Measurements from ENCODE around the gene TST.
"Not testable (repeated sequence)": the region's sequence is repeated elsewhere in the genome, so short reads cannot be mapped to it uniquely, and the experiment has no call there.

TST gene

DNA sequence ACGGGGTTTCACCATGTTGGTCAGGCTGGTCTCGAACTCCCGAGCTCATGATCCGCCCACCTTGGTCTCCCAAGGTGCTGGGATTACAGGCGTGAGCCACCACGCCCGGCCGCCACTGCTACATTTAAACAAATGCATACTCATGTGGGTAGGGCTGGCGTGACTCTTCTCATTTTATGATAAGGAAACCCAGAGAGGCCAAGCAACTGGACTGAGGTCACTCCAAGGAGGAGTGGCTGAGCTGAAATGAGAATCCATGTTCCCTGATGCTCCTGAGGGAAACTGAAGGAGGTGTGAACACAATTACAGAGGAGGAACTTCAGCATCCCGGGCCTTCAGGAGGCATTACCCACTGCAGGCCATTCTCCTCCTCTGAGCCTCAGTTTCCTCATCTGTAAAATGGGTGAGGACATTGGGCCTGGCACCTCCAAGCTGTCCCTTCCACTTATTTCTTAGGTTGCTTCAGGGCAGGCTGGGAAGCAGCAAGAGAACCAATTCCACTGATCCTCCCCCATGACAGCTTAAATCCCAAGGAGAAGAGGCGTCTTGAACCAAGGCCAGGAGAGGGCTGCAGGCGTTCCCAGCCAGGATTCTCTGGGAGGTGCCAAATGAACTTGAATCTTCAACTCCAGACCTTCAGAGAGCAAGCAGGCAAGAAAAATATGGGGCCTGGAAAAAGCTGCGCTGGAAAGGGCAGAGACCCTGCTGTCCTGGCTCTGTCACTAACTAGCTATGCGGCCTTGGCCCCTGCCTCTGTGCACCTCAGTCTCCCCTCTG is 2.9 kb downstream of the TST start:
- FAIRE-seq: no peak
- no peak for DNase-seq (ENCODE audit: insufficient read length, low spot score)

DNA sequence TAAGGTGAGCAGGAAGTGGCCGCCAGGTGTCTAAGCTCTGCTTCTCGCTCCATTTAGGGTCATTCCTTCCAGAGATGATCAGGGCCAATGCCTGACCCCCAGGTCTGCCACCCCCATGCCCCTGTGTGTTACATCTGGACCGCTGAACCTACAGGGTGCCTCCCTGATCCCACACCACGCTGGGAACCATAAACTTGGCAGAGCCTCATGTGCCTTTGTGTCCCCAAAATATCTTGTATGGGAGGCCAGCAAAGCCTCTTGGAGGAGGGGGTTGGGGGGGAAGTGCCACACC is 3.7 kb downstream of the TST start:
- FAIRE-seq (no peak), DNase-seq (ENCODE audit: insufficient read length, low spot score) (no peak)

DNA sequence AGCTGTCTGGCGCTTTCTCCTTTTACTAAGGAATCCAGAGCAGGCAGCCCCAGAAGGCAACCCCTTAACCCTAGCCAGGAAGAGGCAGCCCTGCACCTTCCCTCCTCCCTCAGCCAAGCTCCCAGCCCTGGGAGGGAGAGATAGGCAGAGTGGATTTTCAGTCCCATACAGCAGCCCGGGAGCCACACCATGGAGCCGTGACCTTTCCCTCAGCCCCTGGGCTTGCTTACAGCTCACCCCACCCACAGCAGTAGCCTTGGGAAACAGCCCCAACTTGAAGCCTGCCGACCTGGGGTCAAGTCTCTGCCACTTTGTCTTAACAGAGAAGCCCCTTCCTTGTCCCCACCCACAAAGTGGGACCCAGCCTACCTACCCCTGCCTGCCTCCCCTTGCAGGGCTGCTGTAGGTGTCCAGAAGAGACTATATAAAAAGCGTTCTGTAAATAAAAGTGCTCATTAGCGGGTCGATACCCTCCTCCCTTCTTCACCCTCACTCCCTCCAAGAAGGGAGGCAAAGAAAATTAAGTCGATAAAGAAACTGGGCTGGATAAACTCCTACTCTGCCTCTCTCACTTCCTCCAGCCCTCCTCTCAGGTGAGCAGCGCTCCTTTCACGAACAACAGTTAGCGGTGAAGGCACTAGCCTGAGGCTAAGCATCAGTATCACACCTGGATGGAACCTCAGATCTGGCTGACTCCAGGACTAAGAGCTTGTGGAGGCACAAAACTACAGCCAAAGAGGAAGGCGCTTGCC is 4.2 kb downstream of the TST start:
- DNase-seq (ENCODE audit: insufficient read length, low spot score) (no peak), FAIRE-seq (no peak)

DNA sequence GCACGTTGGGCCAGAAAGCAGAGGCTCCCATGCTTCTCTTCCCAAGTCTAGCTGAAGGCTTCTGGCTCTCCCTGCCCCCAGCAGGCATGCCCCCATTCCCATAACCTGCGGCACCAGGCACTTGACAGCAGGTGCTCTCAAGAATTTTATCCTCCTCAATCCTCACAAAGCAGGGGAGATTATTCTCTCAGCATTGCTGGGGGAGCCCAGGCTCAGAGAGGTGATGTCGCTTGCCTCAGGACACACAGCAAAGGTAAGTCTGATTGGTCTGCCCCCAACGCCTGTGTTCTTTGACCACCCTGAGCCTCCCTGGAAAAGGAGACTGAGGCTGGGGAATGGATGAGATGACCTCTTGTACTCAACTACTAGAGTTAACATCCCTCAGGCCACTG is 4.8 kb downstream of the TST start:
- DNase-seq (ENCODE audit: insufficient read length, low spot score): no peak

DNA sequence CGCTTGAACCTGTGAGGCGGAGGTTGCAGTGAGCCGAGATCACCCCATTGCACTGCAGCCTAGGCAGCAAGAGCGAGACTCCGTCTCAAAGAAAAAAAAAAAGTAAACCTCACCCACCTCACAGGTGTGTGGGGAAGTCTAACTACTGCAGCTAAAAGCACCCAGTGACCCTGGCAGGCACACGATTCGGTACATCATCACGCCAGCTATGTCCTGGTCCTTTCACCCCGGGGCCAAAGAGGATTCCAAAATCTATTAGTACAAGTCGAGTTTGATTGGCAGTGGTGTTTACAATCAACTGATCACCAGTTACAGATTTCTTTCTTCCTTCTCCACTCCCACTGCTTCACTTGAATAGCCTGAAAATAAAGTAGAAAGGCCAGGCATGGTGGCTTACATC is 6.3 kb downstream of the TST start:
- FAIRE-seq: no peak

More for the DNA sequence above, 4.8 kb downstream of the TST start:
- FAIRE-seq: no peak

DNA sequence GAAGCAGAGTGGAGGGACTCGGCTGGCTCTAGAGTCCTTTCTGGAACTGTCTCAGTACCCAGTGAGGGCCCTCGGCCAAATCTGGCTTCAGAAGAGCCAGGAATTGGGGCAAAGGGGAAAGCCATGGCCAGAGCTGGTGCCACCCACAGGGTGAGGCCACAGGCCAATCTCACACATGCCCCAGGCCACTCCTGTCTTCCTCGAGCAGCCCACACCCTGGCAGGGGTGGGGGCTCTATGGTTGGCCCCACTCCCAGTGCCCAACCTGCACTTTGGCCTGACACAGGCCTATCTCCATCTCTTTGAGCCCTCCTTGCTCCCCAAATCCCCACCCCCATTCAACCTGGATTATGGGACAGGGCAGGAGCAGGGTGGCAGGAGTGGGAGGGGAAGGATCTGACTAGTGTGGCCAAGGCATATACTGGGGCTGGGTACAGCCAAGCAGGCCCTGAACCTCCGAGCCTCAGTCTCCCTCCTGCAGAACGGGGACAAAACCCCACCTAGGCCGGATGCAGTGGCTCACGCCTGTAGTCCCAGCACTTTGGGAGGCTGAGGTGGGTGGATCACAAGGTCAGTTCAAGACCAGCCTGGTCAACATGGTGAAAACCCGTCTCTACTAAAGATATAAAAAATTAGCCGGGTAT is 6.9 kb downstream of the TST start:
- no peak for DNase-seq (ENCODE audit: insufficient read length, low spot score)
- no peak for FAIRE-seq

More for the DNA sequence above, 6.3 kb downstream of the TST start:
- no peak for DNase-seq (ENCODE audit: insufficient read length, low spot score)

DNA sequence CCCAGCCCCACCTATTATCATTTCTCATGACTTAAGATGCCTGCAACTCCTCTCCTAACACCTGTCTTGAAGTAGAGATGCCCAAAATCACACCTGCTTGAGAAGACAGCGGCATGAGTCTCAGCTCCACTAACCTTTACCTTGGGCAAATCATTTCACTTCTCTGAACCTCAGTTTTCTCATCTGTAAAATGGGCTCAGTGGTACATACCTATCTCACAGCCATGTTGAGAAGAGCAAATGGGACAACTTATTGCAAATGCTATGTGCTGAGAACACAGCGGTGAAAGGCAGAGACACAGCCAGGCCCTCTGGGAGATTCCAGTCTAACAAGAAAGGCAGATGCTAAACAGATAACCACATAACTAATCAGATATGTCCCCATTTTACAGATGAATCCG is 7.8 kb downstream of the TST start:
- no peak for FAIRE-seq
- DNase-seq (ENCODE audit: insufficient read length, low spot score): no peak

DNA sequence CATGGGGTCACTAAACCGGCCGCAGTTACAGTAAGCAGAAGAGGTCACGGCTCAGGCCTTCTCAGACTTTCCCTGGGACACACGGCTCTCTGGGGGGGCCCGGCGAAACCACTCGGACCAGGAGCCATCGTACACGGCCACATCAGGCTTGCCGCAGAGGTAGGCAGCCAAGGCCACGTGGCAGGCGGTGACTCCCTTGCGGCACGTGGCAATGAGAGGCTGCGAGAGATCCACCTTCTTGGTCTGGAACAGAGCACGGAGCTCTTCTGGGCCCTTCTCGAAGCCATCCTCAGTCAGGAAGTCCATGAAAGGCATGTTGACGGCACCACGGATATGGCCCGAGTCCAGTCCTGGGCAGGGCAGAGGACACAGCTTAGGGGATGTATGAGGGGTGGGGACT is 8.3 kb downstream of the TST start:
- no peak for FAIRE-seq
- DNase-seq (ENCODE audit: insufficient read length, low spot score): no peak

DNA sequence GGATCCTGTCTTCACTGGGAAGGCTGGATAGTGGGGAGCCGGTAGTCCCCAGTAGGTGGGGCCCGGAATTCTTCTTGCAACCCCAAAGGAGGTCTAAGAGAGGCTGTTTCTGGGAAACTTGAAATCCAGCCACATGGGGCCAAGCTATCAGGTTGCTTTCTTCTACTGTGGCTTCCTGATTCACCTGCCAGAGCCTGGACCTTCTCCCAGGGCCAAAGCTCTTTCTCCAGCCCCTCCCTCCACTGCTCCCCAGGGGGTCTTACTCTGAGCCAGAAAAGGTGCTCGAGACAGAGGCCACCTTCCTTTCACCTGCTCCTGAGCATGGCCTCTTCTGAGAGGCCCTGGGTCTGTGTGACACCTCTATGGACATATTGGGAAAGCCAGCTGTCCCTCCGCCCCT is 9.1 kb downstream of the TST start:
- FAIRE-seq: no peak
- DNase-seq (ENCODE audit: insufficient read length, low spot score): no peak

DNA sequence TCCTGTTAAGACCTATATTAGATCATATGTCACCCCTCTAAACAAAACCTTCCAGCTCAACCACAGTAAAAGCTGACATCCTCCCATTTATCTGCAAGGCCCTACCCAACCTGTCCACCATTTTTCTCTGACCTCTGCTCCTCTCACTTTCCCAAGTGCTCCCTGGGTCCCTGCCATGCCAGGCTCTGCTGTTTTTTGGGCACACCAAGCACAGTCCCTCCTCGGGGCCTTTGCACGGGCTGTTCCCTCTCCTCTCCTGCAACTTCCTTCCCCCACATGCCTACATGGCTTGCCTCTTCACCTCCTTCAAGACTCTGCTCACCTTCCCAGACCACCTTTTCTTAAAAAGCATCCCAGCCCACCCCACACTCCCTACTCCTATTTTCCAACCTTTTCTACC is 9.8 kb downstream of the TST start:
- no peak for DNase-seq (ENCODE audit: insufficient read length, low spot score)
- no peak for FAIRE-seq

DNA sequence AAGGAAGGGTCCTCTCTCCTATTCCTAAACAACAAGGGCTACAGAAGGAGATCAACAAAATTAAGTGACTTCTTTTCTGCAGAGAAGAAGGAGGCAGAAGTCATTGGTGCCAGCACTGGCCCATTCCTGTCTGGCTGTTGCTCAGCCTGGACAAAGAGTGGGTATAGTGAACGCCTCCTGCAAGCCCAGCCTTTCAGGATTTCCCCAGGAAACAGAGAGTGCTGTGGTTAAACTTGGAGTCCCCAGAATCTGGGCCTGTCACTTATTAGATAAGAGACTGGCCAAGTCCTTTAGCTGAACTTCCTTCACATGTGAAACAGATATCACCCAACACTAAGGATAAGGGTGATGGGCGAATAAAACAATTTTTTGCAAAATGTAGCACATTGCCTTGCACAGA is 10.9 kb downstream of the TST start:
- DNase-seq (ENCODE audit: insufficient read length, low spot score) (no peak), FAIRE-seq (no peak)

DNA sequence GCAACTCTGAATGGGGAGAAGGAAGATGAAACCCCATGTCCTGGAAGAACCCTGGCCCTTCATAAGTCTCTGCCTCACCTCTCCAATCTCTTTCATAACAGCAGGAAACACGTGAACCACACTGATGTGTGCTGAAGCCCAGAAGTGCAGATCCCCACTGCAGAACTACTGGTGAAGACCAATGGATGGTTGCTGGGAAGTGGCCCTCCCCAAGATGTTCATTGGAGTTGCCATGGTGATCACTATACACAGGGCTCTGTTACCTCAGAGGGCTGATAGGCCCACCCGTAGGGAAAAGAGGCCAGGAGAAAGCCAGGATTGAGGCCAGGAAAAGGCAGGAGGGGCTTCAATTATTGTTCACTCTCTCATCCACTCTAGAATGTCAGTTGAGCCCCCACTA is 11.6 kb downstream of the TST start:
- FAIRE-seq: no peak
- DNase-seq (ENCODE audit: insufficient read length, low spot score): no peak

DNA sequence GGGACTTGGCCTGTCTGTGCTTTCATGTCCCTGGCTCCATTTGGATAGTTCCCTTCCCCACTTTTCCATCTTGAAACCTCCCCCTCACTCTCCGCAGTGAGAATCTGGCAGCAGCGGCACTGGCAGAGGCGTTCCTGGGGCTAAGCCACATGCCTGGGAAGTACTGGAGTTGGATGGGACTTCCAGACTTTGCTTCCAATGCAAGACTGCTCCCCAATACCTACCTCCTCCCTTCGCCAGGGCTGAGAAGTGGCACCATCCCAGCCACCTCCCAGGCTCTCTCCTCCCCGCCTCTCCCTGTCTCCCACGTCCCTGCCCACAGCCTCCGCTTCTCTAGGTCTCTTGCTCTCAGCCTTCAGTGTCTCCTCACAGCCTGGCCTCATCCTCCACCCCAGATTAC is 16.6 kb downstream of the TST start:
- DNase-seq (ENCODE audit: insufficient read length, low spot score): no peak
- FAIRE-seq: no peak

DNA sequence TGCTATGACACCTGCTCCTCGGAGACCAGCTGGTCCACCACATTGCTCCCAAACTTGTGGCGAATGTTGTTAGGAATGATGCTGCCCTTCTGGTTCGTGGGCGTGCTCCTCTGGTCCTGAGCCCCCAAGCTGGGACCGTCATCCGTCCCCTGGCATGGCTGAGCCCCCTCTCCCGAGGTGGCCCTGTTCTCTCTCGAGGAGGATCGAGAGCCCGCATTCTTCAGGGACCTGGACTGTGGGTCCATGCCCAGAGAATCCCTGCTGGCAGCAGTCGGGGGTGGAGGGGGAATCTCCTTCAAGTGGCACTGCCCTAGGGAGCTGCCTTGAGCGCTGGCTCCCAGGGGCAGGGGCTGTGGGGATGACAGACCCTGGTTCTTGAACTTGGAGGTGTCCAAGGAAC is 17.4 kb downstream of the TST start:
- FAIRE-seq: no peak
- no peak for DNase-seq (ENCODE audit: insufficient read length, low spot score)

DNA sequence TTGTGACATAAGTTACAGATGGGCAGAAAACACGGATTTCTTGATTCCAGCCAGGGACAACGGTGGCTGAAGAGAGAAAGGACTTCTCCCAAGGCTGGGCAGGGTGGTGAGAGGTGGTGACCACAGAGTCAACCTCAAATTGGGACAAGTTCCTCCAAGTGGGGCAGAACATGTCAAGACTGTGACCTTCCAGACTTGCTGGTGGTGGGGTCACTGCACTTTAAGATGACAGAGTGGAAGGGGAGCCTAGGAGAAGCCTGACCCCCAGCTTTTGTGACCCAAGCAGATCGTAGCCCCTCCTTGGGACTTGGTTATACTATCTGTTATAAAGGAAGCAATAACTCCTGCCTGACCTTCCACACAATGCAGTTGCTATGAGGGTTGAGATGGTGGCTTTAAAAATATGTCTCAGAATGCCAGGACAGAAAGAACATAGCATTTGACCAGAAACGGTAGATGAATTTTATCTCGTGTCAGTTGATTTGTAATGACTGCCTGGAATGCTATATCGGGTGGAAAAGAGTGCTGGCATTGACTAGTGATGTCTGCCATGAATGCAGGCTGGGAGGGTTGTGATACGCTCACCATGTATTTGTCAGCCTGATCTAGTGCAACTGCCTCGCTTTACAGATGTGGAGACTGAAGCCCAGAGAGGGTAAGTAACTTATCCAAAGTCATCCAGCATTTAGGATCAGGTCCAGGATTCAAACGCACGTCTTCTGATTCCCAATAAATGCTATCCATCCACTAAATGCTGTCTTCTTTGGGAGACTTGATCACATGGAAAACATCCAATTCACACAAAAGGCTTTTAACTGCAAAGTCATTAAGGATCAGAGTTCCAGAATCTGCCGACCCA is 18.3 kb downstream of the TST start:
- FAIRE-seq (no peak), DNase-seq (ENCODE audit: insufficient read length, low spot score) (no peak)

DNA sequence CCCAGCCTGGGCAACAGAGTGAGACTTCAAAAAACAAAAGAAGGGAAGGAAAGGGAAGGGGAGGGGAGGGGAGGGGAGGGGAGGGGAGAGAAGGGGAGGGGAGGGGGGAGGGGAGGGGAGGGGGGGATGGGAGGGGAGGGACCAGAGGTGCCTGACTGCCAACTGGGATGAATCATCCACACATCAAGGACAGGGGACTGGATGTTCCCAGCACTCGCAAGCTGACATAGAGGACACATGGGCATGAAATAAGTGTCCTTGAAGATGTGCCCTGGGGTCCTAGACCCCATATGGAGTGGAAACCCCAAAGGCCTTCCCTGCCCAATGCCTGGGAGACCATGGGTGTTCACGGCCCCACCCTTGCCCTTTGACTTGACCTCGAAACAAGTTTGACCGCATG is 19.8 kb downstream of the TST start:
- FAIRE-seq (no peak), DNase-seq (ENCODE audit: insufficient read length, low spot score) (no peak)

DNA sequence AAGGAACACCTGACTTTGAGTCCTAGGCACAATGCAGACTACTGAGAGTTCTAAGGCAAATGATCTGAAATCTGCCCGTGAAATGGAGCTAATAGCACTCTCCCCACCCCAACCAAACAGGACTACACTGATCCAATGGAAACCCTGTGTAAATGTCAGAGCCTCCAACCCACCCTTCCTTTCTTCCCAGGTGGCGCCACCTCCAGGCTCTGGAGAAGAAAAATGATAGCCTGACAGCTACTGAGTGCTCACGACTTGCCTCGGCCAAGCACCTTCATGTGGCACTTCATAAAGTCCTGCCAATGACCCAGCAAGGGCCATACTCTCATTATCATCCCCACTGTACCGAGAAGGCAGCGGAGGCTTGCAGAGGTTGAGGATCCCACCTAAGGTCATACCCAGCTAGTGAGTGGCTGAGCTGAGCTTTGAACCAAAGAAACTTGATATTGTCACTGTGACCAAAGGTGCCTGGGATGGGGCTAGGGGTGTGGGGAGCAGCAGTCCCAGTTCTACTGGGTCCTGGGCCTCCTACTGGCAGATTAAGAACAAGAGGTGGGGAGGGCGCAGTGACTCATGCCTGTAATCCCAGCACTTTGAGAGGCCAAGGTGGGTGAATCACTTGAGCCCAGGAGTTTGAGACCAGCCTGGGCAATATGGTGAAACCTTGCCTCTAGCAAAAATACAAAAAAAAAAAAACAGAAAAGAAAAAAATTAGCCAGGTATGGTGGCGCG is 20.5 kb downstream of the TST start:
- DNase-seq (ENCODE audit: insufficient read length, low spot score): no peak
- FAIRE-seq: no peak

DNA sequence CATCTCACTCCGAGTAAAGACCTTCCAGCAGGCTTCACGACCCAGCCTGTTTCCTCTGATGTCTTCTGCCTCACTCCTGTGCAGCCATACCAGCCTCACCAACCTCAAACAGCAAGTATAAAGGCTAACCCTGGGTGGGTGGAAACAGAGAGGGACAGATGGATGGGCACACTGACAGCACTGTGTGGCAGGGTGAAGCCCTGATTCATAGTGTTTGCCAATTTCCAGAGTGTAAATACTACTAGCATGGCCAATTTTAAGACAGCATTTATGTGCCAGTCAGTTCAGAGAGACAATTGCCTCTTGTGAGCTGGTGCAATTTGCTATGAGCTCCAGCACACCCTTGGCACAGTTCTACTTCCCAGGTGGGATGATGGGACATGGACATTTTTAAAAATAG is 21.5 kb downstream of the TST start:
- FAIRE-seq: no peak
- no peak for DNase-seq (ENCODE audit: insufficient read length, low spot score)

DNA sequence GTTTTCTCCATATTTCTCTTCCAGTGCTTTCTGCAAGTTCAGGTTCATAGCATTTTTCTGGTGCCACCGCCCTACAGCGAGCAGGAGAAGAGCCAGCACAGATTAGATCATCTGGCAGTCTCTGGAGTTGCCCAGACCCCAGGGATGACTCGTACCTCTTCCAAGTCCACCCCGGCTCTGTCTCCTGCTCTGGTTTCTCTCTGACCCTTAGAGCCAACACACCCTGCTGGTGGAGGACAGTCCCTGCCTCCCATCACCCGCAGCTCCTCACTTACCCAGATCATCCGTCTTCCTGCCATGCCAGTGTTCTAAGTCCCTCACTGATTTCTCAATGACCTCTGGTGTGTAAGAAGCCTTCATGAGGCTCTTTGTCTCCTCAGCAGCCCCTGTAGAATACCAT is 28.0 kb downstream of the TST start:
- DNase-seq (ENCODE audit: insufficient read length, low spot score) (no peak), FAIRE-seq (no peak)

DNA sequence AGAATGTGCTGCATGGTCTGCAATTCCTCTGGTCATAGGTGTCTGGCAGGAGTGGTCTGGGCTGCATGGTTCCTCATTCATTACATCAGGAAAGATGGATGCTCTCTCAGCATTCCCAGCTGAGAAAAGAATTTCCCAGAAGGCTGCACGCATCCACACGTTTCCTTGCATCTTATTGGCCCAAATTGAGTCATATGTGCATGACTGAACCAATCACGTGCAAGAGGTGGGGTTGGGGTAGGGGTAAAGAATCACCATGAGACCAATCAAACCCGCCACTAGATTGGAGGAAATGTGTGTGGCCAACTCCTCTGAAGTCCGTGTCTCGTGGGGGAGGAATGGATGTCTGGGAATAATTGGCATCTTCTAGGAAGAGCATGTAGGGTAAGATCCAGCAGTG is 28.8 kb downstream of the TST start:
- no peak for DNase-seq (ENCODE audit: insufficient read length, low spot score)
- FAIRE-seq: no peak

DNA sequence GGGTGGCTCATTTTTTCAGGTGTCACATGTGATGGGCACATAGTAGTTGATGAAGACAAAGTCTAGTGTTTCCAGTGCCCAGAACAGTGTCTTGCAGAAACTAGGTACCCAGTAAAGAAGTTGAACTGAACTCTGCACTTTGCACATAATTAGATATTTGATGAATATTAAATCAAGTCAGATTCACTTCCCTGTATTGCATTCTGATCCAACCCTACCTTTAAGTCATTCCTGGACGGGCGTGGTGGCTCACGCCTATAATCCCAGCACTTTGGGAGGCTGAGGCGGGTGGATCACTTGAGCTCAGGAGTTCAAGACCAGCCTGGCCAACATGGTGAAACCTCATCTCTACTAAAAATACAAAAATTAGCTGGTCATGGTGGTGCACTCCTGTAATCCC is 30.2 kb downstream of the TST start:
- not testable (repeated sequence) for FAIRE-seq; DNase-seq (ENCODE audit: insufficient read length, low spot score)

Measured in GM19239 (cell line).